GM19025 (cell line): ENCODE measurements around the gene AKAP8L.

ENCODE experiments used
- ATAC-seq: cut with Tn5 transposase; IDR thresholded peaks from one replicate; pipeline ENCODE4 v1.9.1; 2021; ENCODE audit warnings: mild to moderate bottlenecking, low read depth, moderate library complexity; ENCODE audit not compliant: unreplicated experiment

Gene AKAP8L

DNA sequence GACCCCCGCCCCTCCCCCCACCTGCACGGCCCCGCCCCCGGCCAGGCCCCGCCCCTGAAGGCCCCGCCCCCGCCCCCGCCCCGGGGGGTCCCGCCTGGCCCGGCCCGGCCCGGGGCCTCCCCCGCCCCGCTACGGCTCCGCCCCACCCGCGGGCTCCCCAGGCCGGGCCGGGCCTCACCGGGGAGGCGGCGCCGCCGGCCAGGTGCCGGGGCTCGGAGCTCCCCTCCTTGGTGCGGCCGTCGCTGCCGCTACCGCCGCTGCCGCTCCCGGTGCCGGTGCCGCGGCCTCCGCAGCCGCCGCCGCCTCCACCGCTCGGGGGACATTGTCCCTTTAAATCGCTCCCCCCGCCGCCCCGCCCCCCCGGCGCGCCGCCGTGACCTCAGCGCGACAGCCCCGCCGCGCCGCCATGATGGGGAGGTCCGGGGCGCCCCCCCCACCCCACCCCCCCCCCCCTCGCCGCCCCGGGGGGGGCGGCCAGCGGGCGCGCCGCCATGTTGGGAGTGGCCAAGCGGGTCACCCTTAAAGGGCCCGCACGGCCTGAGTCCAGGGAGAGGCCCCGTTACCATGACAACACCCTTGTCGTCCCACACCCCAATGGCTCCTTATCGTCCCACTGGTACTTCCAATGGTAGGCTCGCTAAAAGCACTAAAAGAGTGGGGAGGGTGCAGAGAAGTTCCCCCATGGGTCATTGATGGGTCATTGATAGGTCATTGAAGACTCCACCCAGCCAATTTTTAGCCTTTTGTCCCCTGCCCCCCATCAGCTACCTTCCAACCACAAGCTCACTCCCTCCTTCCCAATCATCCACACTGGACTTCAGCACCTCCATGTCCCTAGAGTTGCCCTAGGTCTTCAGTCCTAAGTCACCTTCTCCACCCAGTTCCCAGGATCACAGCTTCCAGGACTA is 31.1 kb upstream of the AKAP8L start, which contains the start of gene WIZ:
WIZ (minus strand) TSS at position 337 of the 908 bp plus-strand sequence. CDS start 1,649 bp downstream, outside the sequence.
- peak; percentile 56 for ATAC-seq

DNA sequence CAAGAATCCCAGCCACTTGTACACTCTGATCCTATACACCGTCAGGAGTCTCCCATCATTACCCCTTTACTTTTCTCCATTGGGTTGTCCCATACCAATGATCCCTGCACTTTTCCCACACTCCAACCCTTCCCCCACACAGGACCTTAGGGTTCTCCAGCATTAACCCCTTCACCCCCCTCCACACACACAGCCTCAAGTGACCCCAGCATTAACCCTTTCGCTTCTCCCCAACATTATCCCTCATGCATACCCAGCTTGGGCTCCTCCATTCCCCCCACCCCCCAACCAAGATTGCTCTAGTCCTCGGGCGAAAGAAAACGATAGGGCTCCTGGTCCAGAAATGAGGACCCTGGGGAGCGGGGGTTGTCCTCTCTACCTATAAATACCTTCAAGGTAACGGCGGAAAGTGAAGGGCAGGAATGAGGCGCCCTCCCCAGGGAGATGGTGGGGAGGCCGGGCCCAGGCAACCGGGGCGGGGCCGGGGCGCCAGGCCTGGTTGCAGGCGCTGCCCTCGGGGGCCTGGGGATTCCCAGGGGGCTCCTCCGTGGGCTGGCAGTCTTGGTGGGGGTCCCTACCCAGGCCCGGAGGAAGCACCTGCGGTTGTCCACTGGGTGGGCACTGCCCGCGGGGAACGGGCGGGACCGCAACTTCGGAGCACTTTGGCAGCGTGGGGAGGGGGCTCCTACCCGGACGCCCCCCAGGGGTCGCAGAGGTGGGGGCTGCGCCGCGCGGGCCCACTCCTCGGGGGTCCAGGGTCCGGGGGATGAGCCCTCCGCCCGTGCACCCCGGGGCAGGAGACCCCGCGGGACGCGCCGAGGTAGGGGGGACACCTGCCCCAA is 30.2 kb upstream of the AKAP8L start:
- no peak for ATAC-seq

DNA sequence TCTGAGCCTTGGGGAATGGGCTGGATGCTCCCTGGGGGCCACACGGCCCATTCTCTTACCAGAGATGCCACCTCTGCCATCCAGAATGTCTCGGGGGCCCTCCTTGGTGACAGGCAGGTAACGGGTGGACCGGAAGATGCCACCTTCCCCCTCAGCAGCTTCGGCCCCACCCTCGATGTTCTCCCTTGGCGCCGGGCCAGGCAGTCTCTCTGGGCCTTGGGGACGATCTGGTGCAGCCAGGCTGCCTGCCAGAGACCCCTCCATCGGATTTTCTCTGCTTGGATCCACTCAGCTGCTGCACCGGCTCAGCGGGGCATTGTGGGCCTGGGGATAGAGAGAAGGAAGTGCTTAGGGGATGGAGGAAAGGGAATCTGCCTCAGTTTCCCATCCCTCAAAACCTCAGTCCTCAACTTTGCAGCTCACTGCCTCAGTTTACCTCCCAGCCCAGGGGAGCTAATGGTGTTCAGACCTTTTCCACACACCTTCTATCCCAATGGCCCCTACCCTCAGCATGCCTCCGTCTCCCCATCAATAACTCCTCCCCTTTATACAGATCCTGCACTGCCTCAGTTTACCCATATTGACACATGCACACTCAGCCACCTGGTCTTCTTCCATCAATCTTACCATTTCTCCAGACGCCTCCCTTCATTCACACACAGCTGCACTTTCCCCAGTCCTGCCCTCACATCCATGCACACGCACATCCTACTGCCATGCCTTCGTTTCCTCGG is 29.4 kb upstream of the AKAP8L start:
- no peak for ATAC-seq

DNA sequence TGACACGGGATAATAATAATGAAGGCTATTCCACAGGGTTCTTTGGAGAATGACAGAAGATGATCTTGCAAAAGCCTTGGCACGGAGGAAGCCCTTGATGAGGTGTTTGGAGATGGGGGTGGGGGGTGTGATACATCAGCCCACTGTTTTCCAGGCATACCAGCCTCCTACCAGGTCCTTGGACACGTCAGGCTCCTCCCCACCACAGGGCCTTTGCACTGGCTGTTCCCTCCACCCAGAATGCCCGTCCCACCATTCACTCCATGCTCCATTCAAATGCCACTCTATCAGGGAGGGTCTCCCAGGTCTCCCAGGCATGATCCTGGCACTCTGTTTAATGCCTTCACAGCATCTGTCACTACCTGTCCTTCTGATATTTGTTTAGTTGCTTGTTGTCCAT is 28.3 kb upstream of the AKAP8L start:
- ATAC-seq, result no peak

DNA sequence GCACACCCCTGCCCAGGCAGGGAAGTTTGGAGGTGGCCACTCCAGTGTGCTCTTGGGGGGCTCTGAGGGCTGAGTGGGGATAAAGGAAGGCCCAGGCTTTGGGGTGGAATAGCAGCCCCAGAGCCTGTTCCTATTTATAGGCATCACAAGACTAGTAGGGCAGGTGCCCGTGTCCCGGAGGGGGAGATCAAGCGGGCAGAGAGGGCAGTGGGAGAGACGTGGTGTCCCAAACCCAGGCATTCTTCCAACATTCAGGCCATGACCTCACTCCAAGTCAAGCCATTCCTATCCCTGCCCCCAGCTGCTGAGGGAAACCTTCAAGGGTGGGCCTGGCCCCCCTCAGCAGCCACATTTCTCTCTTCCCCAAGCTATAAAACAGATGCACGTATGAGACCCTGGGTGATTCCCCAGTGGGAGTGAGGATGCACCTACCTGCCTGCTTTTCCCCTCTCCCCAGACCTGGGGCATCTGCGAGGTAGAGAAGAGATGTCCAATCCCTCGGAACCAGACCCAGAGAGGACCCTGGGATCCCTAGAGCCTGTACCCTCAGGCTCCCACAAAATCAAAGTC is 27.1 kb upstream of the AKAP8L start:
- no peak for ATAC-seq

DNA sequence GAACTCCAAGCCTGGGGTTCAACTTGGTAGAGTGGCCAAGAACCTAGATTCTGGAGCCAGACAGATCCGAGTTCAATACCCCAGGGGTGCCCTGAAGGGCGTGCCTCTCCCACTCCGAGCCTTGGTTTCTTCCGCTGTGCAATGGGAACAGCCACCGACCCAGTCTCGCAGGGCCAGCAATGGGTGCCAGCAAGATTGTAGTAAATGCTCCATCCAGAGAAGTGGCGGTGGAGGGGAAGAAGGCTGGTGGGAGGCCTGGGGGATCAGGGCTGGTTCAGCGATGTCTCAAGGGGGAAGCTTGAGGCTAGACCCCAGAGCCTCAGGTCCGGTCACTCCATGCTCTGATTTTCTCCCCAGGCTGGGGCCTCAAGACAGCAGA is 26.4 kb upstream of the AKAP8L start:
- ATAC-seq, result no peak

DNA sequence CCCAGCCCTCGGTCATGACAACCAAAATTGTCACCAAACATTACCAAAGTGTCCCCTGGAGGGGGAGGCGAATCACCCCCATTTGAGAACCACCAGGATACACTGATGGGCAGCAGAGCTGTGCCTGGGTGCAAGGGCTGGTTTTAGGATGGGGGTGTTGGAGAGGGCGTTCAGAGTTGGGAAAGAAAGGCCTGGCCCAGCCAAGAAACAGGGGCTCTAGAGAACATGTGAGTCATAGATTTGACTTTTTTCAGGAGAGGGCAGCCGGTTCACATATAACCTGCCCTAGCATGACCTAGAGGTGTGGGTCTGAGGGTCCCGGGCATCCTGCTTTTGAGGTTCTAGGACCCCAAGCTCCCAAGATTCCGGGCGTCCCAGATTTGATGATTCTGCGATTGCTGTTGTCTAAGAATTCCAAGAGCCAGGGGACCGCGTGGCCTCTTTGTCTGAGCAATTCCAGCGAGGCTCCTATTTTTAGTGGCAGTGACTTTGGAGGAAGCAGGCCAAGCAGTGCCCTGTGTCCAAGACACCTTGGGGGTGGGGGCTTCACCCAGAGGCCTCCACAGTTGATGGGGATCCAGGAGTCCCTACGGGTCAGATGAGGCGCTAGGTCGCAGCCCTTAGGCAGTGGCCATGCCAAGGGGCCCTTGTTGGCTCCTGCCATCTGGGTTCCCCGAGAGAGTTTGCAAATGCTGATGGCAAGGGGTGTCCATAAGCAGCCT is 25.9 kb upstream of the AKAP8L start:
- no peak for ATAC-seq

DNA sequence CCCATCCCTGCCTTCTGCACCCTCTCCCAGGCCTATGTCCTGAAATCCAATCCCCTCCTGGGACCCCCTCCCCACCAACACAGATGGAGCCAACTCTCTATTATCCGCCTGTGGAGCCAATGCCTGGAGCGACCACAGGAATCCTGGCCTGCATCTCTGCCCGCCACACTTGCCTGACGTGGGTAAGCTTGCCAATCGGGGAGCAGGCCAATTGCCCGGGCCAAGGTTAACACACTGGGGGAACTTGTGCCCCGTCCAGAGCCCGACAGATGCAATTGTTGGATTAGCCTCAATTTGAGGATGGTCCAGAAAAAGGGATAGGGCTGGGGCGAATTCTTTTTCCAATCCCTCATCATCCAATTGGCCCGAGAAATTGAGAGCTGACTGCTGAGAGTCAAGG is 25.1 kb upstream of the AKAP8L start:
- no peak for ATAC-seq

DNA sequence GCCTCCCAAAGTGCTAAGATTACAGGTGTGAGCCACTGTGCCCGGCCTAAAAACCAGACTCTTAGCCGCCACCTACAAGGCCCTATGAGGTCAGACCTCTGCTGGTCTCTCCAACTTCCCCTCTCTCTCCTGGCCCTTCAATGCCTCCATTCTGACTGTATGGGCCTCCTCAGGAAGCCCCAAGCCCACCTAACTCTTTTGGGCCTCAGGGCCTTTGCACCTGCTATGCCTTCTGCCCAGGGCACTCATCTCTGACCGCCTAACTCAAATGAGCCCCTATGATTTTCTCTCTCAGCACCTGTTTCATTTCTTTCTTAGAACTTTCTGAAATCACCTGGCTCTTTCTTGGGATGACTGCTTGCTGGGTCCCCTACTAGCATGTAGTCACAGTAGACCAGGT is 24.5 kb upstream of the AKAP8L start:
- no peak for ATAC-seq

DNA sequence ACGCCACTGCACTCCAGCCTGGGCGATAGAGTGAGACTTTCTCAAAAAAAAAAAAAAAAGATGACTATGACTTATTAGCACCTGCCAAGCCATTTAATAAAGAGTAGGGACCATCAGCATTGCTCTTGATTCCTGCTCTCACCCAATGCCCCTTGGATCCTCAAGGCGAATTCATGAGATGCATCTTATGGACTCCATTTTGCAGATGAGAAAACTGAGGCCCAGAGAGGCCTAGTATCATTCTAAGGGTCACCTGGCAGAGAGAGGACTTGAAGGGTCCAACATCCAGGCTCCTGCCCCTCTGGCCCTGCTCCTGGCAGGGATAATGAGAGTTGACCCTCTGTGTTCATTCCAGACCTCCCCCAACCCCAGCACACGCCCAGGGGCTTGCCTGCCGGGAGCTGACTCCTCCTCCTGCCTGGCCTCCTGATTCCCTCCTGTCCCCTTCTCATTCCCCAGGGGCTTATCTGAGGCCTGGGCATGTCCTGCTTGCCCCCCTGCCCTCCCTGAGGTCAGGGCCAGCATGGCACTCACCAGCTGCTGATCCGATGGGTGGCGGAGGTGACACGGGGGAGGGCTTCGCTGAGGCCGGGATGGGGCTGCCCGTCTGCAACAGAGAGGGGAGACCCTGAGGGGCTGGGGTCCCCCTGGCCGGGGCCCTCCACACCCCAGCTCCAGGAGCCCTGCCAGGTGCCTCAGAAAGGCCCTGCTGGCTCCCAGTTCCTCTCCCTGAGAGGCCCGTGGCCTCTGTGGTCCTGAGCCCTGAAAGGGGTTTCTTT is 23.5 kb upstream of the AKAP8L start:
- no peak for ATAC-seq

DNA sequence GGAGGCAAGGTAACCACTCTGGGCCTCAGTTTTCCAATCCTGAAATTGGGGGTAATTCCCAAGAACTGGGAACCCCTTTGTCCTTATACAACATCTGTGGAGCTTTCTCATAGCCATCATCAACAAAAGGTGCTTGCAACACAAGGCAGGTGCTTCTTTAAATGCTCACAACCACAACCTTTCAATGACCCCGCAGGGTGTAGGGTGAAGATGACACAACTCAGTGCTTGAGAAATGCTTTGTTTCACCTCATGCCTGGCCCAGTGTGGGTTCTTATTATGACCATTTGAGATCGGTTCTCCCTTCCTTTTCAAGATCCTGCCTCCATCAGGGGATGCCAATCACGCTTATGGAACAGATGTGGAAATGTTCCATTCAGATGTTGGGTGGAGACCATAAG is 22.5 kb upstream of the AKAP8L start:
- ATAC-seq, result no peak

DNA sequence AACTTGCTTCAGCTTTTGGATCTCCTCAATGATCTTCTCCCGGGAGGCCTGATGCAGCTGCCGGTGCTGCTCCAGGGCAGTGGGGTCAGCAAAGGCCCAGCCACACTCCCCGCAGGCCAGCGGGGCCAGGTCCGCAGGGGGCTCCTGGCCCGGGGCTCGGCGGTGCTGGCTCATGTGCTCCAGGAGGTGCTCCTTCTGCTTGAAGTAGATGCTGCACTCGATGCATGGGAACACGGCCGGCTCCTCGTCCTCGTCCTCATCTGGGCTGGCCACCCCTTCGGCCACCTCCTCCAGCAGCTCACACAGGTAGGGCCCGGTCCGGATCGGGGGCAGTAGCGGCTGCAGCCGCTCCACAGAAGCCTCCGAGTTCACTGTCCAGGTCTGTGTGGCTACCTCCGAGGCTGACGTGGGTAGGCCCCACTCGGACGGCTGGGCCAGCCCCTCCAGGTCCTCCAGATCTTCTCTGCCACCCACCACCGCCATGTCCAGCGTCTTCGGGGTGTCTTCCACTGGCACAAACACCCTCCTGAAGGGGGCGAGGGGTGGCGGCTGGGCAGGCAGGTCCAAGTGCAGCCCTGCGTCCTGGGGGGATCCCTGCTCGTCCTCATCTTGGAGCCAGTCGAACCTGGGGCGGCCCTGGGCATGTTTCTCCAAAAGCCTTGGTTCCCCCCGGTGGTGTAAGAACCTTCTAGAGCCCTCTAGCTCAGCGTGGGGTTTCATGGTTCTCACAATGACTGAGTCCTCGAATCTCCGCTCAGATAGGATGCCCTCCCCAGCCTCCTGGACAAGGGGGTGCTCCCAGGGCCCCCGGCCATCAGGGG is 21.2 kb upstream of the AKAP8L start:
- ATAC-seq, result no peak

DNA sequence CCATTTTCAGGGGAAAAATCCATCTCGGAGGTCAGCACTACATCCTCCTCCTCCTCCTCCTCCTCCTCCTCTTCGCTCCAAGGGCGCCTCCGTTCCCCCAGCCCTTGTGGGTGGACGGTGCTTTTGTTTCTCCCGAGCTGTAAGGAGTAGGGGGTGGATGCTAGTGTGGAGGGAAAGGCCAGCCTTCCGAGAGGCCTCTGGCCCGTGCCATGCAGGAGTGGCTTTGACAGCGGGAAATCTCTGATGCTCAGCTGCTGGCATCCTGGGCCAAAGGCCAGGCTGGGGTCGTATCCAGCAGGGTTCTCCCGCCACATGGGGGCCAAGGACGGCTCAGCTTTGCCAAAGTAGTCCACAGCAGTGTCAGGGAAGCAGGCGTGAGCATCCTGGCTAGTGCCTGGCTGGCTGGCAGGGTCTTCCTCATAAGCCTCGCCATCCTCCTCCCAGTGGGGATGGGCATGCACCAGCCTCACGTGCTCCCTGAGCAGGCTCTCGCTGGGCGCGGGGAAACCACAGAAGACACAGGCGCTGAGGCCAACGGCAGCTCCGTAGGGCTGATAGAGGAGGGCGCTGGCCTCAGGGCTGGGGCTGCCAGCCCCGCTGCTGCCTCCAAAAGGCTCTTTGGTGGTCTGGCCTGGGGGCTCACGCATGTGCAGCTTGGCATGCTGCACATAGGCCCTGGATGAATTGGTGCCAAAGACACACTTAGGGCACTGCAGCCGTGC is 20.5 kb upstream of the AKAP8L start:
- no peak for ATAC-seq

DNA sequence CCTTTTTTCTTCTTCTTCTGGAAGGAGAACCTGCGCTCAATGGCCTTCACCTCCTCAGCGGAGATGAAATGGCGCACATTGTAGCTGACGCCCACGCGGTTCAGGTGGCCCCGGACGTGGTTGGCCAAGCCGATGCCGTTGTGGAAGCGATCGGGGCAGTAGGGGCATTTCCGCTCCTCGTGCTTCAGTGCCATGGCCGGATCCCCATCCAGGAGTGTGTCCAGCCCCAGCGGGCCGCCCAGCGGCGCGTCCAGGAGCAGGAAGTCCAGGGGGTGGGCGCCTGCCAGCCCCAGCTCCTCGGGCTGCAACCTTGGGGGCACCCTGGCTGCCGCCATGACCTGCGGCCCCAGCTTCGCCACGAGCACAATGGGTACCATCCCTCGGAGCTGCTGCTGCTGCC is 19.8 kb upstream of the AKAP8L start:
- ATAC-seq, result no peak

DNA sequence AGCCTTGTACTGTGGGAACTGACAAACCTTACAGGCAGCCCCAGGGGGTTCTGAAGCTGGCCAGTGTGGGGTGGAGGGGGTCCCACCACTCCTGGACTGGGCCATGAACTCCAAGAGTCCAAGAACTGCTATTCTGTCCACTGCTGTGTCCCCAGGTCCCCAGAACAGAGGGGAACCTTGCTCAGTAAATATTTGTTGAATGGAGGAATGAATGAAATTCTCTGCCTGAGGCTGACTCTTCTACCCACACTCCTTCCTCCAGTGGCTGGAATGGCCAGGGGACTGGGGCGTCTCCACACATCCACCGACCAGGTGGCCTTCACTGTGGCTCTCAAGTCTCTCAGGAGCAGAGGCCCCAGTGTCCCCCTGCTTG is 19.3 kb upstream of the AKAP8L start:
- no peak for ATAC-seq

DNA sequence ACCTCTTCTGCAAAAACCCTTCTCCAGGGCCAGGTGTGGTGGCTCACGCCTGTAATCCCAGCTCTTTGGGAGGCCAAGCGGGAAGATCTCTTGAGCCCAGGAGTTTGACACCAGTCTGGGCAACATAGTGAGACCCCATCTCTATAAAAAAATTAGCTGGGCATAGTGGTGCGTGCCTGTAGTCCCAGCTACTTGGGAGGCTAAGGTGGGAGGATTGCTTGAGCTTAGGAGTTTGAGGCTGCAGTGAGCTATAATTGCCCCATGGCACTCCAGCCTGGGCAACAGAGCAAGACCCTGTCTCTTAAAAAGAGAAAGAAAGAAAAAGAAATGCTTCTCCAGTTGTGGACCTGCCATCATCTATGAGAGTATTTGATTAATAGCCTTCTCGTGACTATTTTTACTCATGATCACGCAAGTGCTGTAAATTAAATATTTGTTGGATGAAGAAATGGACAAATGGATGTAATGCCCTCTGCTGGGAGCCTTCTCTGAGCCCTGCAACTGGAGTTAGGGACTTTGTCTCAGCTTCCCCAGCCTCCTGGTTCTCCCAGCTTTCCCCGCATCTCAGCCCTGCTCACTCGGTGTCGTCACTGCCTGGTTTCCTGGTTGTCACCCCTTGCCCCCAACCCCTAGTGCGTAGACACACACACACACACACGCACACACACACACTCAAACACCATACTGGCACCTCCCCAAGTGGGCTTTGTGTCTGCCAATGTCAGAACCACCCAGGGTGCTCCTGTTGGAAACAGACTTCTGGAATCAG is 18.8 kb upstream of the AKAP8L start:
- ATAC-seq, result no peak

DNA sequence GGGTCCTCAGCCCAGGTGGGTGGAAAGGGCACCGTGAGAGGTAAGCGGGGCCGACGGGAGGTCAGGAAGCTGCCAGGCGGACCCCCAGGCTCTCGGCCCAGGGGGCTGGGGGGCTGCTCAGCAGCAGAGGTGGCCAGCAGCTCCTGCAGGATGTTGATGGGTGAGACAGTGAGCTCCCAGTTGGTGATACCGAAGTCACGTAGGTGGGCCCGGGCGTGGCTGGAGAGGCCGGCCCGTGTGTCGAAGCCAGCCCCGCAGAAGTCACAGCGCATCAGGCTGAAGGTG is 18.0 kb upstream of the AKAP8L start:
- no peak for ATAC-seq
